Retina (tissue), 1 donor: ENCODE measurements around the gene PRLR.
"Not testable (repeated sequence)": the region's sequence is repeated elsewhere in the genome, so short reads cannot be mapped to it uniquely, and the experiment has no call there.

Experiments used
- DNase-seq: peaks from one replicate; pipeline ENCODE4 v3.0.0-alpha.2; 2016

Gene PRLR

DNA sequence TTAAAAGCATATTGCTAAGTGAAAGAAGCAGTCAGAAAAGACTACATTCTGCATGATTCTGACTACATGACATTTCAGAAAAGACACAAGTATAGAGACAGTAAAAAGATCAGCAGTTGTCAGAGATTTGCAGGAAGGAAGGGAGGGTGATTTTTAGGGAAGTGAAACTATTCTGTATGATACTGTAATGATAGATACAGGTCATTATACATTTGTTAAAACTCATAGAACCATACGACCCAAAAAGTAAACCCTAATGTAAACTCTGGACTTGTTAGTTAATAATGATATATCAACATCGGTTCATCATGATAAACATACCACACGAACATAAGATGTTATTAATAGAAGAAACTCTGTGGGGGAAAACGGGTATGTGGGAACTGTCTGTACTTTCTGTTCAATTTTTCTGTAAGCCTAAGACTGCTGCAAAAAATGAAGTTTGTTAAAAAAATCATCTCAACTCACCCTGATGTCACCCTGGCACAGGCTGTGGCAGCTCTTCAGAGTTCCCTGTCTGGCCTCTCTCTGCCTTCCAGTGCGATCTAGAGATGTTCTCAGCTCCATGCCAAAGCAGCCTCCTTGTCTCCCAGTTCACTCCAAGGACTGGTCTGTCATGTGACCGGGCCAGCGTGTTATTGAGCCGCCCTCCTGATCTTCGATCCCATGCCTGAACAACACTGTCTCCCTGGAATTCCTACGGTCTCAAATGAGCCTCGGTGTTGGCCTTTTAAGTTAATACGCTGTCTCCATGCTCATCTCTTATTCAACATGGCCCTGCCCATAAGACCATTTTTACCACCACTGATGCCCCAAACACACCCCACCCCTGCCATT is 35.4 kb downstream of the PRLR start:
- no peak for DNase-seq

- no peak for DNase-seq
Observed at GRCh38 chr5:35192506-35192905, 37.8 kb downstream of the PRLR start.

GRCh38 chr5:35189801-35190200 is 40.5 kb downstream of the PRLR start:
- not testable (repeated sequence) for DNase-seq

DNA sequence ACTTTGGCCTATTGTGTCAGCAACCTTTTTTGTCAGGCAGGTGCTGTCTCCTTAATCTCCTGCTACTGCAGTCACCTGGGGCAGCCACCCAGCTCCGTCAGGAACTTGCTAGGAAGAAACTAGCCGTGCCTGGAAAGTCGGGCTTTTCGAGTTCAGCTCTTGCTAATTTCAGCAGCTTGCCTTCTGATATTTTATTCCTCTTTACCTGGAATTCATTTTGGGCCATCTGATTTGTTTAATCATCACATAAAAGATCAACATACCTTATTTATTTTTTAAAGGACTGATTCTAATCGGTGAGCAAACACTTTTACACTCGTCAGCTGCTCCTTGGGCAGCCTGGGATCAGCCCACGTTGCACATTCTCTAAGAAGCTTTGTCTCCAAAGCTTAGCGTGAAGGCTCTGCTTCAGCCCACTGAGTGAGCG is 42.2 kb downstream of the PRLR start:
- no peak for DNase-seq

DNA sequence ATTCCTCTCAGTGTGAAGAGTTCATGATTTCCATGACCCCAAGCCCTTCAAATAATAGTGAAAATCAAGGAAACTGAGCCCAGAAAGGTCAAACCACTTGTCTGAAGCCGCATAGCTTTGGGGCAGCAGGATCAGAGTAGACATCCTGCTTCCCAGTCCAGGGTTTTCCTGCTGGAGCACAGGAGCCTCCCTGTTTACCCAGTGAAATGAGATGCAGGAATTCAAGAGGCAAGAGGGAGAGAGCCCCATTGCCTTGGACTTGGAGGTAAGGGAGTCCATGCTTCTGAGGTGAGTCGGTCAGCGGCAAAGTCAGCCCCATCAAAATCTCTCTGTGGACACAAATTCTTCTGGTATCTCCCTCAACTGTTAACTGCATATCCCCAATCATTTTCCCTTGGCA is 42.7 kb downstream of the PRLR start:
- DNase-seq, result not testable (repeated sequence)

- no peak for DNase-seq
Observed at GRCh38 chr5:35186749-35187148, 43.5 kb downstream of the PRLR start.

DNA sequence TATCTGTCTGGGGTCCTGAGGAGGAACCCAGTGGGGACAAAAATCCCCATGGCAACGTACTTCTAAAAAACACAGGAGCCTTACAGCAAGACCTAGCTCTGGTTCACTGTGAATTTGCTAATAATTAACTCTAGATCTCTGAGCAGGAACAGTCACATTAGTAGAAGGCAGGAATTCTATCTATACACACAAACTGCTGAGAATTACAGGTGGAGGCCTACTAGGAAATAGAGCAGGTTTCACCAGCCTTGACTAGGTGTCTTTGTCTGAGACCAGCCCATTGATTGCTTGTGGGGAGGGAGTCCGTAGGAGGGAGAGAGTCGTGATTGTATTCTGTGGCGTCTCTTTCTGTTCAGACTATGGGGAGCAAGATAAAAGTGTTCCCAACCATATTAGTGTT is 44.8 kb downstream of the PRLR start:
- DNase-seq, result no peak

- no peak for DNase-seq
Observed at GRCh38 chr5:35183556-35183955, 46.7 kb downstream of the PRLR start.

DNA sequence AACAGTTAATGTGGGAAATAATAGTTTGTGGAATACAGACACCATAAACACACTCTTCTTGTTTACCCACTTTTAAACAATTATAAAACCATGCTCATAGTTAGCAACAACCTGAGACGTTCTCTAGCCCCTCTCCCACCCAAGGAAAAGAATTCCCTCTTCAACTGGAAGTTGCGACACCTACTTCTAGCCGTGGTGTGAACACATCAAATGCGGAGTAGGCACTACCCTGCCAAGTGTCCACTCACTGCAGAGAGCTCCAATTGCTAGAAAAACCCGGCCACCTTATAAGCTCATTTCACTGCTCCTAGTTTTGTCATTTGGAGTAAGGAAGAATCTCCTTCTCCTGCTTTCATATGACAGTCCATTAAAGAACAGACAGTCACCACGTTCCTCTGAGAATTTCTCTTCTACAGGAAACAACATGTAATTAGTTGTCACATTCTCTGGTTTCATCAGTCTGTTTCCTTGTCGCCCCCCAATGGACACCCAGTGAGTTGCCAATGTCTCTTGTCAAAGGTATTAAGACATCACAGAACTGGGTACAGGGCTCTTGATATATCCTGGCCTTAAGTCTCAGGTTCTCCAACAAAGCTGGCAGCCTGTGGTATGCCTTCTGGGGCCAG is 47.3 kb downstream of the PRLR start:
- DNase-seq, result no peak

GRCh38 chr5:35182486-35182885 is 47.8 kb downstream of the PRLR start:
- DNase-seq, result no peak

DNA sequence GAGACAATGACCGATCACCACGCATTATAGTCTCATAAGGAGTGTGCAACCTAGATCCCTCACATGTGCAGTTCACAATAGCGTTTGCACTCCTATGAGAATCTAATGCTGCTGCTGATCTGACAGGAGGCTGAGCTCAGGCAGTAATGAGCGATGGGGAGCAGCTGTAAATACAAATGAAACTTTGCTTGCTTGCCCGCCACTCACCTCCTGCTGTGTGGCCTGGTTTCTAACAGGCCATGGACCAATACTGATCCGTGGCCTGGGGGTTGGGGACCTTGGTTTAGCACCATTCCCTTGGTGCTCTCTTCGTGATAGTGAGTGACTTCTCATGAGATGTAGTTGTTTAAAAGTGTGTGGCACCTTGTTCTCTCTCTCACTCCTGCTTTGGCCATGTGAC is 50.2 kb downstream of the PRLR start:
- peak; percentile 21 for DNase-seq

DNA sequence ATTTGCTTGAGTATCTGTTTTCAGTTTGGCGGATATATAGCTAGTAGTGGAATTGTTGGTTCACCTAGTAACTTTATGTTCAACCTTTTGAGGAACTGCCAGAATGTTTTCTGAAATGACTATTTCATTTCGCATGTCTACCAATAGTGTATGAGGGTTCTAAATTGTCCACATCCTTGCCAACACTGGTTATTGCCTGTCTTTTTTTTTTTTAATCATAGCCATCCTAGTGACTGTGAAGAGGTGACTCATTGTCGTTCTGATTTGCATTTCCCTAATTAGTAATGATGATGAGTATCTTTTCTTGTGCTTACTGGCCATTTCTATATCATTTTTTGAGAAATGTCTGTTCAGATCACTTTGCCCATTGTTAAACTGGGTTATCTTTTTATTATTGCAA is 52.5 kb downstream of the PRLR start:
- DNase-seq, result no peak

GRCh38 chr5:35172533-35172932 is 57.8 kb downstream of the PRLR start:
- DNase-seq, result no peak

GRCh38 chr5:35171991-35172390 is 58.3 kb downstream of the PRLR start:
- DNase-seq, result no peak

DNA sequence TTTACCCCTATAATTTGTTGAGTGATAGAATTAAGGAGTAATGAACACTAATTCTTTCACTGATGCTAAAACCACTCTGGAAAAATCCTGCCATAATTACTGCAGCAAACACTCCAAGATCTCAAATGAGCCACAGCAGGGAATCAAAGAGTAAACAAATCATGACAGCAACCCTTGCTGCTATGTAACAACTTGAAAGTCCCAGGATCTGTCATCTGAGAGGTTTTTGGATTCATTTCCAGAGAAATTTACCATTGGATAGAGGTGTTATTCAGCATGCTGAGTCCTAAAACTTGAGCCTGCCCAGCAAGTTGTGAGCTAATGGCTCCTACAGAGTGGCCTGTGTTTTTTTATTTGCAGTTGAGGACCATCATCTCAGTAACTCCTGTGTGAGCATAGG is 59.2 kb downstream of the PRLR start:
- no peak for DNase-seq

GRCh38 chr5:35166043-35166442 is 64.2 kb downstream of the PRLR start:
- no peak for DNase-seq

GRCh38 chr5:35164860-35165542 is 65.3 kb downstream of the PRLR start:
- DNase-seq, result no peak

GRCh38 chr5:35163710-35164033 is 66.6 kb downstream of the PRLR start:
- DNase-seq, result no peak

GRCh38 chr5:35162848-35163709 is 67.2 kb downstream of the PRLR start:
- DNase-seq, result no peak

GRCh38 chr5:35161652-35162273 is 68.5 kb downstream of the PRLR start:
- no peak for DNase-seq

DNA sequence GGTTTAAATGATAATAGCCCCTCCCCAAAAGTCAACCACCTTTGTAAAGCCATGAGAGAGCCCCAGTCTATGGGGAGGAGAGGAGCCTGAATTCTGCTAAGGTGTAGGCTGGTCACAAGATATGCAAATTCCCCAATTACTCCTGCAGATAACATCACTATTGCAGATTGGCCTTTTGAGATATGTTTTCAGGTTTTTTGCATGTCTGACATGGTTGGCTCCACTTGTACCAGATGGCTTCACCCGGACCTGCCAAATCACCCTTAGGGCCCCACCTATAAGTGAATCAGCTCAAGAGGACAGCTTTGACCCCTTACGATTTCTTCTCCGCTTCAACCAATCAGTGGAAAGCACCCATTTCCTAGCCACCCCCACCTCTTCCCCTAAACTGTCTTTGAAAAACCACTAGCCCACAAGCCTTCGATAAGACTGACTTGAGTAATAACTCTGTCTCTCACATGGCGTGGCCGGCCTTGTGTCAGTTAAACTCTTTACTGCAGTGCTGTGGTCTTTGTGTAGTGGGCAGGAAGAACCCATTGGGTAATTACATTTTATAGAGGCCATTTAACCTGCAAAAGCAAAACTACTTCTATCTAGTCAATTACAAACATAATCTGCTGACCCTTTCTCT is 69.7 kb downstream of the PRLR start:
- DNase-seq, result no peak

- DNase-seq, result no peak
Observed at GRCh38 chr5:35159370-35159742, 70.9 kb downstream of the PRLR start.
